ENCODE results near the gene SMAD4. TPM values are rescaled to one million over a fixed set of nuclear protein-coding genes. Genes with fewer than 3 reads are reported as not detected.
A peak's percentile ranks its signal among the peaks of the same experiment; 100 is the strongest.

Gene SMAD4
- total RNA-seq, 1 donor from 2014 or later = 90.8 TPM

GRCh38 chr18:51068105-51068504 is 38.1 kb downstream of the SMAD4 start:
- intact Hi-C loops (cut with micrococcal nuclease) = no loop called here
- Mint-ChIP-seq H3K27ac (no peak overlapping the region), H3K27me3 (no peaks in the 10 kb centered on the region), H3K4me1 (peaks cover 6% of the 10 kb centered on the region), H3K36me3 (ENCODE audit: low read depth) (peaks cover 62% of the 10 kb centered on the region), H3K9me3 (no peaks in the 10 kb centered on the region), H3K4me3 (no peak overlapping the region)
- no peak for DNase-seq

- no peak for DNase-seq
- Mint-ChIP-seq H3K4me1 (peaks cover 15% of the 10 kb centered on the region), H3K4me3 (no peak overlapping the region), H3K27me3 (no peaks in the 10 kb centered on the region), H3K36me3 (ENCODE audit: low read depth) (peaks cover 57% of the 10 kb centered on the region), H3K9me3 (no peaks in the 10 kb centered on the region), H3K27ac (no peak overlapping the region)
- intact Hi-C loops (cut with micrococcal nuclease) = no loop called here
Measured at GRCh38 chr18:51069885-51070284, 39.9 kb downstream of the SMAD4 start.

GRCh38 chr18:51070545-51070944 is 40.5 kb downstream of the SMAD4 start:
- Mint-ChIP-seq H3K9me3 (no peaks in the 10 kb centered on the region), H3K4me1 (peaks cover 12% of the 10 kb centered on the region), H3K27me3 (no peaks in the 10 kb centered on the region), H3K36me3 (ENCODE audit: low read depth) (peaks cover 54% of the 10 kb centered on the region), H3K27ac (no peak overlapping the region), H3K4me3 (no peak overlapping the region)
- intact Hi-C loops (cut with micrococcal nuclease) = no loop called here
- DNase-seq = no peak

- H3K9me3 Mint-ChIP-seq = no peaks in the 10 kb centered on the region
- H3K4me3 Mint-ChIP-seq = no peak overlapping the region
- no peak for DNase-seq
- H3K27ac Mint-ChIP-seq = no peak overlapping the region
- H3K27me3 Mint-ChIP-seq = no peaks in the 10 kb centered on the region
- intact Hi-C loops (cut with micrococcal nuclease) = no loop called here
- peaks cover 66% of the 10 kb centered on the region for H3K36me3 Mint-ChIP-seq (ENCODE audit: low read depth)
- H3K4me1 Mint-ChIP-seq = peaks cover 13% of the 10 kb centered on the region
Measured at GRCh38 chr18:51072586-51073313, 42.7 kb downstream of the SMAD4 start.

- H3K27me3 Mint-ChIP-seq = no peaks in the 10 kb centered on the region
- intact Hi-C loops (cut with micrococcal nuclease) = no loop called here
- no peaks in the 10 kb centered on the region for H3K9me3 Mint-ChIP-seq
- peaks cover 67% of the 10 kb centered on the region for H3K36me3 Mint-ChIP-seq (ENCODE audit: low read depth)
- no peak overlapping the region for H3K27ac Mint-ChIP-seq
- peak; percentile 43 for DNase-seq
- peaks cover 13% of the 10 kb centered on the region for H3K4me1 Mint-ChIP-seq
- H3K4me3 Mint-ChIP-seq = no peak overlapping the region
Measured at GRCh38 chr18:51074605-51075004, 44.6 kb downstream of the SMAD4 start.

GRCh38 chr18:51076503-51076902 is 46.5 kb downstream of the SMAD4 start:
- H3K9me3 Mint-ChIP-seq = no peaks in the 10 kb centered on the region
- H3K4me3 Mint-ChIP-seq = no peak overlapping the region
- intact Hi-C loops (cut with micrococcal nuclease) = no loop called here
- H3K4me1 Mint-ChIP-seq = peaks cover 15% of the 10 kb centered on the region
- DNase-seq = peak; percentile 17
- H3K27me3 Mint-ChIP-seq = no peaks in the 10 kb centered on the region
- no peak overlapping the region for H3K27ac Mint-ChIP-seq
- H3K36me3 Mint-ChIP-seq (ENCODE audit: low read depth) = peaks cover 66% of the 10 kb centered on the region

GRCh38 chr18:51077217-51077616 is 47.2 kb downstream of the SMAD4 start:
- H3K27ac Mint-ChIP-seq = no peak overlapping the region
- intact Hi-C loops (cut with micrococcal nuclease) = no loop called here

GRCh38 chr18:51078026-51078425 is 48.0 kb downstream of the SMAD4 start:
- intact Hi-C loops (cut with micrococcal nuclease) = no loop called here
- Mint-ChIP-seq H3K36me3 (ENCODE audit: low read depth) (peaks cover 63% of the 10 kb centered on the region), H3K4me3 (no peak overlapping the region)

More at GRCh38 chr18:51077217-51077616, 47.2 kb downstream of the SMAD4 start:
- no peaks in the 10 kb centered on the region for H3K27me3 Mint-ChIP-seq
- peaks cover 16% of the 10 kb centered on the region for H3K4me1 Mint-ChIP-seq
- H3K4me3 Mint-ChIP-seq = no peak overlapping the region
- peaks cover 65% of the 10 kb centered on the region for H3K36me3 Mint-ChIP-seq (ENCODE audit: low read depth)
- no peak for DNase-seq
- no peaks in the 10 kb centered on the region for H3K9me3 Mint-ChIP-seq

GRCh38 chr18:51082571-51083267 is 52.7 kb downstream of the SMAD4 start:
- Mint-ChIP-seq H3K27me3 (no peaks in the 10 kb centered on the region), H3K9me3 (peaks cover 17% of the 10 kb centered on the region), H3K4me3 (no peak overlapping the region), H3K27ac (peak overlapping the region; percentile 78), H3K4me1 (peaks cover 12% of the 10 kb centered on the region), H3K36me3 (ENCODE audit: low read depth) (peaks cover 81% of the 10 kb centered on the region)
- intact Hi-C loops (cut with micrococcal nuclease) = no loop called here
- no peak for DNase-seq

More at GRCh38 chr18:51078026-51078425, 48.0 kb downstream of the SMAD4 start:
- peaks cover 22% of the 10 kb centered on the region for H3K4me1 Mint-ChIP-seq
- H3K27ac Mint-ChIP-seq = no peak overlapping the region
- no peak for DNase-seq
- no peaks in the 10 kb centered on the region for H3K27me3 Mint-ChIP-seq
- H3K9me3 Mint-ChIP-seq = no peaks in the 10 kb centered on the region

GRCh38 chr18:51083398-51083797 is 53.4 kb downstream of the SMAD4 start:
- H3K9me3 Mint-ChIP-seq = peaks cover 23% of the 10 kb centered on the region
- H3K27me3 Mint-ChIP-seq = no peaks in the 10 kb centered on the region
- DNase-seq = no peak
- intact Hi-C loops (cut with micrococcal nuclease) = no loop called here
- no peak overlapping the region for H3K27ac Mint-ChIP-seq
- H3K4me3 Mint-ChIP-seq = no peak overlapping the region
- peaks cover 12% of the 10 kb centered on the region for H3K4me1 Mint-ChIP-seq
- peaks cover 83% of the 10 kb centered on the region for H3K36me3 Mint-ChIP-seq (ENCODE audit: low read depth)

- DNase-seq = no peak
- H3K4me3 Mint-ChIP-seq = no peak overlapping the region
- no peaks in the 10 kb centered on the region for H3K4me1 Mint-ChIP-seq
- peaks cover 25% of the 10 kb centered on the region for H3K9me3 Mint-ChIP-seq
- H3K27me3 Mint-ChIP-seq = no peaks in the 10 kb centered on the region
- peaks cover 47% of the 10 kb centered on the region for H3K36me3 Mint-ChIP-seq (ENCODE audit: low read depth)
- intact Hi-C loops (cut with micrococcal nuclease) = no loop called here
- no peak overlapping the region for H3K27ac Mint-ChIP-seq
Measured at GRCh38 chr18:51088410-51088809, 58.4 kb downstream of the SMAD4 start.

- no peak for DNase-seq
- Mint-ChIP-seq H3K27me3 (no peaks in the 10 kb centered on the region), H3K36me3 (ENCODE audit: low read depth) (peaks cover 36% of the 10 kb centered on the region), H3K4me1 (no peaks in the 10 kb centered on the region), H3K9me3 (peaks cover 25% of the 10 kb centered on the region), H3K27ac (no peak overlapping the region), H3K4me3 (no peak overlapping the region)
- intact Hi-C loops (cut with micrococcal nuclease) = no loop called here
Measured at GRCh38 chr18:51089691-51090090, 59.7 kb downstream of the SMAD4 start.

- DNase-seq = no peak
- Mint-ChIP-seq H3K4me1 (no peaks in the 10 kb centered on the region), H3K4me3 (no peak overlapping the region), H3K27me3 (peaks cover 2% of the 10 kb centered on the region), H3K27ac (no peak overlapping the region), H3K36me3 (ENCODE audit: low read depth) (peaks cover 22% of the 10 kb centered on the region), H3K9me3 (peaks cover 19% of the 10 kb centered on the region)
- intact Hi-C loops (cut with micrococcal nuclease) = no loop called here
Measured at GRCh38 chr18:51091270-51091669, 61.3 kb downstream of the SMAD4 start.

- Mint-ChIP-seq H3K4me1 (no peaks in the 10 kb centered on the region), H3K36me3 (ENCODE audit: low read depth) (peaks cover 14% of the 10 kb centered on the region), H3K27me3 (peaks cover 2% of the 10 kb centered on the region), H3K27ac (no peak overlapping the region), H3K9me3 (peaks cover 10% of the 10 kb centered on the region), H3K4me3 (no peak overlapping the region)
- intact Hi-C loops (cut with micrococcal nuclease) = no loop called here
- DNase-seq = no peak
Measured at GRCh38 chr18:51092117-51092516, 62.1 kb downstream of the SMAD4 start.
